Retinal pigment epithelial cell (primary cell): ENCODE data around the gene PCDH9.
A peak's percentile ranks its signal among the peaks of the same experiment; 100 is the strongest.

ENCODE experiments used
- DNase-seq: peaks from one replicate; pipeline ENCODE4 v3.0.0-alpha.2; 2010; ENCODE audit warnings: low read depth
- H3K4me3 ChIP-seq: 2 replicates; pipeline ENCODE4 v1.5.1; 2011; ENCODE audit warnings: mild to moderate bottlenecking, low read length, control low read depth, moderate library complexity
- TF ChIP-seq, protein P1 (sequence below): conservative IDR thresholded peaks from 2 replicates; pipeline ENCODE4 v1.5.1; 2011; ENCODE audit warnings: low read depth, low read length, control low read depth, inconsistent platforms

PCDH9 gene

DNA sequence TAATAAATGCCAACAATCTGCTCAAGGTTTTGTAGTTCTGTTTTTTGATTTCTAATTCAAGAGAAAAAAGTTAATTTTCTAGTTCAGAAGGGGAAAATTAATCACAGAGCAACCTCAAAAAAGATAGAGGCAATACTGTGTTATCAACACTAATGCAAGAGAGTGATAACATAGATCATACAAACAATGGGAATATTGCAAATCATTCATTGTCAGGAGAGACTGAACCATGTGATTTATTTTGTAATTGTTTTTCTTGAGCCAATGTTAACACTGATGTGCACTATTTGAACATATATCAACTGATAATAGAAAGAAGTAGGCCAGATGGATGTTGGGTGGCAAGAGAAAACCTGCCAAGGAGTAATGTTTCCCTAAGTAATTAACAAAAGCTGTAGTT is 19.9 kb downstream of the PCDH9 start:
- DNase-seq, result no peak
- TF ChIP-seq, protein P1, sequence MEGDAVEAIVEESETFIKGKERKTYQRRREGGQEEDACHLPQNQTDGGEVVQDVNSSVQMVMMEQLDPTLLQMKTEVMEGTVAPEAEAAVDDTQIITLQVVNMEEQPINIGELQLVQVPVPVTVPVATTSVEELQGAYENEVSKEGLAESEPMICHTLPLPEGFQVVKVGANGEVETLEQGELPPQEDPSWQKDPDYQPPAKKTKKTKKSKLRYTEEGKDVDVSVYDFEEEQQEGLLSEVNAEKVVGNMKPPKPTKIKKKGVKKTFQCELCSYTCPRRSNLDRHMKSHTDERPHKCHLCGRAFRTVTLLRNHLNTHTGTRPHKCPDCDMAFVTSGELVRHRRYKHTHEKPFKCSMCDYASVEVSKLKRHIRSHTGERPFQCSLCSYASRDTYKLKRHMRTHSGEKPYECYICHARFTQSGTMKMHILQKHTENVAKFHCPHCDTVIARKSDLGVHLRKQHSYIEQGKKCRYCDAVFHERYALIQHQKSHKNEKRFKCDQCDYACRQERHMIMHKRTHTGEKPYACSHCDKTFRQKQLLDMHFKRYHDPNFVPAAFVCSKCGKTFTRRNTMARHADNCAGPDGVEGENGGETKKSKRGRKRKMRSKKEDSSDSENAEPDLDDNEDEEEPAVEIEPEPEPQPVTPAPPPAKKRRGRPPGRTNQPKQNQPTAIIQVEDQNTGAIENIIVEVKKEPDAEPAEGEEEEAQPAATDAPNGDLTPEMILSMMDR, result no peak
- no peak overlapping the region for H3K4me3 ChIP-seq

DNA sequence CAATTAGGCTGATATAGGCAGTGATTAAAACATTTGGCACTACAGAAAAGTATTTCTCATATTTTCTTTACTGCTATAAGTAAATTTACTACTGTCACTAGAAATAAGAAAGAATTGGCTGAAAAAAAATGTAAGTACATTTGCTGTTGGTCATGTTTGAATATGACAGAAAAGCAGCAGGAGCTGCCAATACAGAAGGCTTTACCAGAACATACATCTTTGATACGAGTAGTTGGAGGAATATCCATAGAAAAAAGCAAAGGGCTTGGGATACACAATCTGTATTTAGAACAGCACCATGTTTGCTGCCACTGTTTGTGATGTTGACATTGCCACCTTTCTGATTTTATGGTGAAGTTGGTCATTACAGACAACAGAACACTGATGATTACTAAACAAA is 21.6 kb downstream of the PCDH9 start:
- DNase-seq, result no peak
- H3K4me3 ChIP-seq, result no peak overlapping the region
- TF ChIP-seq, protein P1, result no peak

DNA sequence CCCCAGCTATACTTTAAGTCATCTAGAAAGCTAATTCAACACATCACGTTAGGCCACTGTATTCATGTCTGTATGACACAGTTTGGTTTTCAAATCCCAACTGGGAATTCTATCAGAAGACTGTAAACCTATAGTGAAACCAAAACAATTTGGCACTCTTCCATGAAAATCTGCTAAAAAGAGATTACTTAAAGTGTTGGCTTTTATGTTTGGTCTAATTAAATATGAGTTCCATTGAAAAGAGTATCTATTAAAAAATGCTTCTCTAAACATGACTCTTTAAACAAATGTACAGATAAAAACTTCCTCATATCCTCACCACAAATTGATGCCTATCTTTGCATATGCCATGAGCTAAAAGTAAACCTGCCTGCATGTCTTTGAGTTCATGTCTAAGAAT is 25.4 kb downstream of the PCDH9 start:
- DNase-seq, result peak; percentile 45
- no peak overlapping the region for H3K4me3 ChIP-seq
- TF ChIP-seq, protein P1, result no peak

DNA sequence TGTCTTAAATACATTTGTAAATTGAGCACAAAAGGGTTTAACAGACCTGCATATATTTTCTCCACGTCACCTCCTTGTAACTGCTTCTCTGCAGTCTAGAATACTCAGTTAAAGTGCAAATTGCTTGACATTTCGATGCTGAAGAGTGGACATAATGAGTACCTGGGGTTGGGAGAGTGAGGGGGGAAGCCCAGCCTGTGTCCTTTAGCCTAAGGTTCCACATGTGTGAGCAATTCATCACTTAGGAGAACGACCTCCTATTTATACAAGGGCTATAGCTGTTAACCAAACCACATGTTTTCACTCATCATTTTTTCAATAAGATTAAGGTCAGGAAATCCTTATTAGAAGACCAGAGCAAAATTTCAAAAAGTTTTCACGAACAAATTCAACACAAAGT is 29.5 kb downstream of the PCDH9 start:
- DNase-seq, result no peak

DNA sequence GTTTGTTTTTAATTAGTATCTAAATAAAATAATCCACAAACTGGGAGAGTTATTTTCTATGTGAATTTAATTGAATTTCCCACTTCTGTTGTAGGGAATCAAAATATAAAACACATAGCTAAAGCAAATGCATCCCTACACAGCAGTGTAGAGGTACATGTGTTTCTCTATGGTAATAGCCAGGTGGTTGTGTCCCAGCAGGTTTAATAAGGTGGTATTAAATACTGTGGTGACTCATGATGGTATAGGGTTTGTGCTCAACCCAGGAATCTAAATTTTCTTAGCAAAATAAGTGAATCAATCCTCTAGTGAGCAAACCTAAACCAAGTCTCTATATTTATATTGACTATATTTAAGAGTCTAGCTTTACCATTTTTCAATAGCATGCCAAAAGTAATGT is 30.0 kb downstream of the PCDH9 start:
- TF ChIP-seq, protein P1, result no peak
- no peak overlapping the region for H3K4me3 ChIP-seq
- no peak for DNase-seq

More for the DNA sequence above, 29.5 kb downstream of the PCDH9 start:
- TF ChIP-seq, protein P1, result no peak
- H3K4me3 ChIP-seq, result no peak overlapping the region

DNA sequence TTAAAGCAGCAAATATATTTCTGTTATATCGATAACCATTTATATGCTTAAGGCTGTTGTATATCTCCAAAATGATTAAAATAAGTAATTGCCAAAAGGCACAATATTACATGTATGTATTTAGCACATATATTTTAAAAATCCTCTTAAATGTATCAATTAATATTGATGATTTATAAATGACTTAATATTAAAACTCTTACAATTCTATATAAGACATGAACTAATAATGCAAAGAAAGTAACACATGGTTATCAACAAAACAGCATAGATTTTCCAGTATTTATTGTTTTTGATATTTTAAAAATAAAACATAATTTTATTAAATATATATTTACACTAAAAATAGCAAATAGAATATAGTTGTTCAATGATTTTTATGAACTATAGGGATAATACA is 32.4 kb downstream of the PCDH9 start:
- no peak for DNase-seq
- TF ChIP-seq, protein P1, result no peak
- H3K4me3 ChIP-seq, result no peak overlapping the region

DNA sequence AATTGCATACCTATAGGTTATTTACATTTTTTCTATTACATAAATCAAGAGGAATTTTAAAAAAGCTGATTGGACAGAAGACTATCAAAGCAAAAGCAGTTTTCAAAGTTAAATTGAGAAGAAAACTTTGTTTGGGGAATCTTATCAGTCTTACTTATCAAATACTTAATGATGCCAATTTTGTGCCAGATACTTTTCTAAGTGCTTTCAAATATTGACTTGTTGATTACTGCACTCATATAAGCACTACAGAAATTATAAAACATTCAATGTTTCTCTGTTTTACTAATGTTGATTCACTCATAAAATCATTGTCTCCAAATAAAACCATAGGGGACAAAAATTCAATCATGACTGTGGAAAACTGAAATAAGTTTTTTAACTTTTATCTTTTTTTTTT is 36.2 kb downstream of the PCDH9 start:
- no peak overlapping the region for H3K4me3 ChIP-seq
- TF ChIP-seq, protein P1, result no peak
- DNase-seq, result no peak
